Right lobe of liver (tissue), 4 donors: Measurements from ENCODE around the gene ARL5B.

ENCODE experiments used
- POLR2A ChIP-seq: fragments of 450-650 bp; IDR thresholded peaks from one replicate; pipeline ENCODE4 v1.6.1; 2017; ENCODE audit warnings: antibody characterized with exemption, mild to moderate bottlenecking
- TF ChIP-seq, protein P1 (sequence below), 4 donors: fragments of 200-600 bp in 3 of 4; fragments of 450-650 bp in 1 of 4; IDR thresholded peaks; one replicate each; pipeline versions ENCODE4 v1.5.1 to v1.8.0; 2016 to 2022; ENCODE audit warnings: antibody characterized with exemption in 4 of 4, mild to moderate bottlenecking in 2 of 4
- donor health status: DM: no; HTN: no; CAD: no.
- donor health status: DM: no; HTN: no; CAD: no.
- donor health status: DM: no; HTN: yes; CAD: no.

DNA sequence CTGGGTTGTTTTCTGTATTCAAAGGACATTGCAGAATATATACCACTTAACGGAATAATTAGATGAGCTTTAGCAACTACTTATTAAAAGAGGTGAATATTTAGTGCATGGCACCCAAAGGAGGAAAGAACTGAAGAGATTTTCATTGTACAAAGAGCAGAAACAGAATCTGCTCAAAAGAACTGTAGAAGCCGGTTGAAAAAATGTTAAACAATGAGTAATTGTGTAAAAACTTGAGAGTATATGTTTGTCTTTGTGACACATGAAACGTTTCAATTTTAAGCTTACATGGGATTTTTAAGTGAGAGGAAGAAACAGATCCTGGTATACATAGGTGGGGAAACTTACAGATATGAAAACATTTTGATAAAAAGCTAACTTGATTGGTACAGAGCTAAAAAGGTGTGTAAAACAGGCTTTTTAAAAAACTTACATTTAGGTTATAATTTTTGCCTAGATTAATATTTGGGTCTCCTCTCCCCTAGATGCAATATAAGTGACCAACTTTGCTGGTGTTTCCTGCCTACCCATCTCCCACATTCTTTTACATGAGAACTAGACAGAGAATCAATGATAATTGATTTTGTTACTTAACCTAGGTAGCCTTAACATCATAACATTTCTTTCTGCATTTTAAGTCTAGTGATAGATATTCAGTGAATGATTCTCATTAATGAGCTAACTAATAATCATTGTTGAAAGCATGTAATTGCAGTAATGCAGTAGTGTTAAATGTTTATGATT is 6.8 kb downstream of the ARL5B start:
- TF ChIP-seq, protein P1, sequence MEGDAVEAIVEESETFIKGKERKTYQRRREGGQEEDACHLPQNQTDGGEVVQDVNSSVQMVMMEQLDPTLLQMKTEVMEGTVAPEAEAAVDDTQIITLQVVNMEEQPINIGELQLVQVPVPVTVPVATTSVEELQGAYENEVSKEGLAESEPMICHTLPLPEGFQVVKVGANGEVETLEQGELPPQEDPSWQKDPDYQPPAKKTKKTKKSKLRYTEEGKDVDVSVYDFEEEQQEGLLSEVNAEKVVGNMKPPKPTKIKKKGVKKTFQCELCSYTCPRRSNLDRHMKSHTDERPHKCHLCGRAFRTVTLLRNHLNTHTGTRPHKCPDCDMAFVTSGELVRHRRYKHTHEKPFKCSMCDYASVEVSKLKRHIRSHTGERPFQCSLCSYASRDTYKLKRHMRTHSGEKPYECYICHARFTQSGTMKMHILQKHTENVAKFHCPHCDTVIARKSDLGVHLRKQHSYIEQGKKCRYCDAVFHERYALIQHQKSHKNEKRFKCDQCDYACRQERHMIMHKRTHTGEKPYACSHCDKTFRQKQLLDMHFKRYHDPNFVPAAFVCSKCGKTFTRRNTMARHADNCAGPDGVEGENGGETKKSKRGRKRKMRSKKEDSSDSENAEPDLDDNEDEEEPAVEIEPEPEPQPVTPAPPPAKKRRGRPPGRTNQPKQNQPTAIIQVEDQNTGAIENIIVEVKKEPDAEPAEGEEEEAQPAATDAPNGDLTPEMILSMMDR (IDR thresholded peaks at IDR 0.05) = no peak
- TF ChIP-seq POLR2A = no peak
